GM20431 (cell line): ENCODE results near the gene KLHL18.
"Not testable (repeated sequence)": the region's sequence is repeated elsewhere in the genome, so short reads cannot be mapped to it uniquely, and the experiment has no call there.

Experiments used
- in situ Hi-C: fragments of 300-500 bp; cut with MseI, MboI; formaldehyde crosslinking; loops from one replicate; pipeline ENCODE4 v1.15.0; 2020; ENCODE audit warnings: low sequenced_read_pairs; ENCODE audit not compliant: unreplicated experiment

Gene KLHL18

DNA sequence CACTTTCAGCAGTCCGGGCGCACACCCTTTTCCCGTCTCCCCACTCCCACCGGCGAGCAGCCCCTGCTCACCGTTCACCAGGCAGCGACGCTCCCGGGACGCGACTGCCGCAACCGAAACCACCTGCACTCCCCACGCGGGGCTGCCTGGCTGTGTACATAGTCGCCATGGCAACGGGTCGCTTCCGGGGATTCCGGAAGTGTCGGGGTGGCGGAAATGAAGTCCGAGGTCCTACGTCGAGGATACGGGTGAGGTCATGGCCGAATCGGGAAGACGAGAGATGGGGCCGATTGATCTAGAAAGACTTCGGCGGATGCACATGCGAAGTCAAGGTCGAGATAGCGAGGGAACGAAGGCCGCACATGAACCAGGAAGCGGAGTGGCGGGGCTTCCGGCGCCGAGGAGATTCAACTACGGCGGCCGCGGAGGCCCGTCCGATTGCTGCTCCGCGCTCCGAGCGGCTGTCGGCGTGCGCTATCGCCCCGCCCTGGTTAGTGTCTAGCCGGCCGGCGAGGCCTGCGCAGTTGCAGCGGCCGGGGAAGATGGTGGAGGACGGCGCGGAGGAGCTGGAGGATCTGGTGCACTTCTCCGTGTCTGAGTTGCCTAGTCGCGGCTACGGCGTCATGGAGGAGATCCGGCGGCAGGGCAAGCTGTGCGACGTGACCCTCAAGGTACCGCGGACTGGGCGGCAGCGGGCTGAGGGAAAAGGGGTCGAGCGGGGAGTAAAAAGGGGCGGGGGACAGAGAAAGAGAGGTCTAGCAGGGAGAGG, at the start of gene KLHL18, which contains the start of gene KIF9:
Gene KLHL18, plus strand, starts transcription at position 521 of the 769 bp plus-strand sequence. Its CDS starts 22 bp downstream, at position 543.
Gene KIF9, minus strand, starts transcription at position 376 of the 769 bp plus-strand sequence. CDS start 5,425 bp downstream, outside the sequence.
- in situ Hi-C loops: no loop called here

DNA sequence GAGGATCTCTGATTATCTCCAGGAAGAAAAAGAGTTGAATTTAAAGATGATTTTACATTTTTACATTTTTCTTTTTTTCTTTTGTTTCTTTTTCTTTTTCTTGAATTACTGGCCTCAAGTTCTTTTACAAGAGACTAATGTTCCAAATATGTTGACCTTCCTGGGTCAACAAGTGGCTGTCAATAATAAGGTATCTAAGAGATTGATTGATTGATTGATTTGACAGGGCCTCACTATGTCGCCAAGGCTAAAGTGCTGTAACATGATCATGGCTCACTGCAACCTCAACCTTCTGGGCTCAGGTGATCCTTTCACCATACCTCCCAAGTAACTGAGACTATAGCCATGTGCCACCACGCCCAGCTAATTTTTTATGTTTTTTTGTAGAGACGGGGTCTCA, 44.7 kb upstream of the KLHL18 start:
- in situ Hi-C loops: no loop called here

- in situ Hi-C loops: no loop called here
Measured at GRCh38 chr3:47239929-47240328, 42.8 kb upstream of the KLHL18 start.

DNA sequence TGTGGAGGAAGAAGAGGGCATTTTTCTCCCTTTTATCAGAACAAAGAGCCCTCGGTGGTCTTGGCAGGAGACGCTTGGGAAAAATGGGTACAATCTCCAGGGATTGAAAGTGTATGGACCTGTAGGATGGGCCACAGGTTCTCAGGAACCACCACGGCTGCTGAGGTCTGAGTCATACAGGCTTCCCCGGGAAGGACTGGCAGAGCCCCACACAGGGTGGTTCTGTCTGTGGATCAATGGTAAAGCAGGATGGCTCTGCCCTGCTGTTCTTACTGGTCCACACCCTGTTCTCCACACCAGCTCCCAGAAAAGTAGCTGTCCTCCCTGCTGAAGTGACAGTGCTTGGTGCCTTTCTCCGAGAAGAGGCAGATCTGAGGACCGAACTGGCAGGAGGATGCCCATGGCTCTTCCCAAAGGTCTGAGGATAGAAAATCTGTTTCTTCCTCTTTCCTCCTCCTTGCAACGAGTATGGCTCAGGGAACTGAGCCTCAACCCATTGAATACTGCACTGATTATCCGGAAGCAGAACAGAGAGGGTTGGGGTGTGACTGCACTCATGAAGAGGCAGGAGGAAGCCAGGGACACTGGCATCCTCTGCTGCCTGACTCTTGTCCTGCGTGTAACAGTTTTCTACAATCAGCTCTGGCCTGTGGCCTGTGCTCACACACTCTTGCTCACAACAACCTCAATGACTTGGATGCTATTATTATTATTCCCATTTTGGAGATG, 39.2 kb upstream of the KLHL18 start:
- in situ Hi-C loops: no loop called here

- in situ Hi-C loops: no loop called here
Measured at GRCh38 chr3:47244531-47245100, 38.1 kb upstream of the KLHL18 start.

DNA sequence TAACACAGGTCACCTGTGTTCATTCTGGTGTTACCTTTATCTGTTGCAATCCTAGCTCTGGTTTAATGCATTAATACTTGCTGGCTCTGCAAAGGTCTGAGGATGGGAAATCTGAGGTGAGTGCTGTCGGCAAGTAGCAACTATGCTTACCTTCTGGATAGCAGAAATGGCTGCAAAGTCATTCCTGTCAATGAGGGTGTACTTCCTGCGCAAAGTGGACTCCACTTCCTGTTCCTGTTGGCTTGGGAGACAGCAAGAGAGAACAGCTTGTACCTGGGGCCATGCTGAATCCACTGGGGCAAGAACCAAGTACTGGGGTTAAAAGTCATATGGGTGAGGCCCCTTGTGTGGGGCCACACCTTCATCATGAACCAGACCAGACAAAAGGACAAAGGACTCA, 37.5 kb upstream of the KLHL18 start:
- in situ Hi-C loops: no loop called here

DNA sequence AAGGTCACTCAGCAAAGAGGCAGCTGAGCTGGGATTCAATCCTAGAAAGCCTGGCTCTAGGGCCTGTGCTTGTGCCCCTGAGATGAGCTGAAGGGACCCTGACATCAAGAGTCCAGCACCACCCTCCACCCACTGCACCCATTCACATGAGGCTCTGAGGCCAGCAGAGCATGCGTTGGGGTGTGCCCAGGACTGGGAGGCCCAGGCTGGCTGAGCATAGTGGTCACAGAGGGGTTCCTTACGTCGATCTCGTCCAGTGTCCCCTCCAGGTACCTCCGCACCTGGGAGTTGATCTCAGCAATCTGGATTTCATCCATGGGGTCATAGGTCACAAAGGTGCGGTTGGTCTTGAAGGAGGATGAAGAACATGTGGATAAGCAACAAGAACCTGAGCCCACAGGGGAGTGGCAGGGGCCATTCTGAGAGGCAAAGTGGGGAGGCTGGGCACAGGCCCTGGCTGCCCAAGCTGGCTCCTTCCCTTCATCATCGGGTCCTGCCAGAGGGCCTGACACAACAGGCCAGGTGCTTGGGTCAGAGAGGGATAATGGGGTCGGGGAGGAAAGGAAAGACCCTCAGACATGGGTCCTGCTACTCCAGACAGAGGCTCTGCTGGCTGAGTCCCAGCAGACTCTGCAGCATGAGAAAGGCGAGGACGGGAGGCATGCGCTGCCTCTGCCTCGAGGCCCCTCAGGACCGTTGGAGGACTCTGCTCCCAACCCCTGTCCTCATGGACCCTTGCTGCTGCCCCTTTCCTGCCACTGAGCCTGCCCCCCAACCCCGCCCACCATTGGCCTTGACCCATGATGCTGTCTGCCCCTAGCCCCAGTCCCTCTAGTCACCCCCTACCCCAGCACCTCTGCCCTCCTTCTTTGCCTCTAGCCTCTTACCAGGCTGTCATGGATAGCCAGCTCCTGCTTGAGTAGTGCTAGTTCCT, 35.3 kb upstream of the KLHL18 start:
- in situ Hi-C loops: no loop called here

- in situ Hi-C loops: no loop called here
Measured at GRCh38 chr3:47250309-47251060, 32.3 kb upstream of the KLHL18 start.

- in situ Hi-C loops: not testable (repeated sequence)
Measured at GRCh38 chr3:47251085-47251484, 31.7 kb upstream of the KLHL18 start.

GRCh38 chr3:47251689-47252088, 31.1 kb upstream of the KLHL18 start:
- in situ Hi-C loops: no loop called here

DNA sequence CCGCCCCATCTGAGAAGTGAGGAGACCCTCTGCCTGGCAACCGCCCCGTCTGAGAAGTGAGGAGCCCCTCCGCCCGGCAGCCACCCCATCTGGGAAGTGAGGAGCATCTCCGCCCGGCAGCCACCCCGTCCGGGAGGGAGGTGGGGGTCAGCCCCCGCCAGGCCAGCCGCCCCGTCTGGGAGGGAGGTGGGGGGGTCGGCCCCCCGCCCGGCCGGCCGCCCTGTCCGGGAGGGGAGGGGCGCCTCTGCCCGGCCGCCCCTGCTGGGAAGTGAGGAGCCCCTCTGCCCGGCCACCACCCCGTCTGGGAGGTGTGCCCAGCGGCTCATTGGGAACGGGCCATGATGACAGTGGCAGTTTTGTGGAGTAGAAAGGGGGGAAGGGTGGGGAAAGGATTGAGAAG, 26.4 kb upstream of the KLHL18 start:
- in situ Hi-C loops: not testable (repeated sequence)

GRCh38 chr3:47259114-47259513, 23.6 kb upstream of the KLHL18 start:
- in situ Hi-C loops: no loop called here

- in situ Hi-C loops: no loop called here
Measured at GRCh38 chr3:47260605-47261004, 22.1 kb upstream of the KLHL18 start.

DNA sequence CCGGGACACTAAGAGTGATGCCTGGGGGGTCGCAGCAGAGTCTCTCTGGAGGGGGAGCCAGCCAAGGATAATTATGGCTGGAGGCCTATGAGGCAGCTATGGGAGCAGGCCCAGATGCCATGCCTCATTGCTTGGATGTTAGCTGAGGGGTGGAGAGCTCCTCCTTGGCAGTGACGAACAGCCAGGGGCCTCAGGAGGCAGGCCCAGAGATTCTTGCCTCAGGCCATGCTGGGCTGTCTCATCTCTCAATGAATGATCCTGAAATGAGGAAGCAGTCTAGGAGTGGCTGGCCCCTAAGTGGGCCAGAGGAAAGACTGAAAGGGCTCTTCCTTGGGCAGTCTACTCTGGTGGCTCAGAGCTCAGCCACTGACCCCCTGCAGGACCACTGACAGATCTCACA, 21.4 kb upstream of the KLHL18 start:
- in situ Hi-C loops: no loop called here

- in situ Hi-C loops: no loop called here
Measured at GRCh38 chr3:47265008-47265407, 17.7 kb upstream of the KLHL18 start.

DNA sequence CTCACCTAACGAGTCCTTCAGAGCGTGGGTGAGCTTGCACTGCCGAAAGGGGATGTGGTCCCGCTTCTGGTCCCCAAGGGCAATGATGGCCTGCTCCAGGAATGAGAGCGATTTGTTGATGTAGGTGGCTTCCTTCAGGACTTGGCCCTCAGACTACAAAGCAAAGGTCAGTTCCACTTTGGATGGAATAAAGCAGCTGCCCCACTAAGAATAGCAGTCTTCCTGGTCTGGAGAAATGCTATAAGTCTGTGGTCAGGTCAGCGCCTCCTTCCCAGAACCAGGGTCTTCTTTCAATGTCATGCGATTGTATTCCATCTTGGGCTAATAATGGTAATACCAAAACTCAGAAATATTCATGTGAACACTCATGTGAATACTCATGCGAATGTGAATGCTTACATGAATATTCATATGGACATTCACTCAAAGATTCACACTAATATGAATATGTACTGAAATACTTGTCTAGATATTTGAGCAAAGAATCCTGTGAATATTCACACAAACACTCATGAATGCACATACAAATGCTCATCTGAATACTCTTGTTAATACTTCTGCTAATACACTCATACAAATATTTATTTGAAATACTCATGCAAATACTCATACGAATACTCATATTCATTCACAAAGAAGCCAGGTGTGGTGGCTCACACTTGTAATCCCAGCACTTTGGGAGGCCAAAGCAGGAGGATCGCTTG, 16.9 kb upstream of the KLHL18 start:
- in situ Hi-C loops: no loop called here

DNA sequence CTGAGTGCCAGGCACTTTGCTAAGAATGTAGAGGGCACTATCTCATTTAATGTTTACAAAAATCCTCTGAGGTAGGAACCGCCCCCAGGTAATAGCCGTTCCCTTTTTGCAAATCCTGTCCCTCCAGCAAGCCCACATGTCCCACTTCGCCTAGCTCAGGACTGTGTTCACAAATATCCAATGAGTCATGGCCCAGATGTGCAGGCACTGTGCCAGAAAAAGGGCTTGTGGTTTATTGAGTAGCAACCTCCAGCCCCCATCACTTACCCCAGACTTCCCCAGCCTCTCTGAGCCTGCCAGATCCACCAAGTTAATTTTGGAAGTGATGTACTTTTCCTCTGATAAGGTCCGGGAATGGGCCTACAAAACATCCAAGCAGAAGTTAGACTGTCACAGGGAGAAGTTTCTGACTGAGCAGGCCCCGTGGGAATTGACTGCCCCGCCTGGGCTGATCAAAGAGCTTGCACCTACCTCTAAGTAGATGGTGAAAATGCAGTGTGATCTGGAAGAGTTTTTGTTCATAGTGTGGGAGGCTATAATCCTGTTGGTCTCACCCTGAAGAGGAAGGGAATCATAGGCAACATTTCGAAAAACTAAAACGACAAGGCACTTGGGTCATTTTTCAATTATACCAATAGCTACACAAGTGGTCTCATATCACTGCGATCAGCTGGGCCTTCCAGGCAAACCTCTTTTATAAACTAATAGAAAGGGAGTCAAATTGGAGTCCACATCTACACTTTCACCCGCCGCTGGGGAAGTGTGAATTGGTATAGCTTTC, 15.8 kb upstream of the KLHL18 start:
- in situ Hi-C loops: no loop called here

- in situ Hi-C loops: no loop called here
Measured at GRCh38 chr3:47267490-47267824, 15.3 kb upstream of the KLHL18 start.
